ENCODE results near the gene ARX.

ARX gene

DNA sequence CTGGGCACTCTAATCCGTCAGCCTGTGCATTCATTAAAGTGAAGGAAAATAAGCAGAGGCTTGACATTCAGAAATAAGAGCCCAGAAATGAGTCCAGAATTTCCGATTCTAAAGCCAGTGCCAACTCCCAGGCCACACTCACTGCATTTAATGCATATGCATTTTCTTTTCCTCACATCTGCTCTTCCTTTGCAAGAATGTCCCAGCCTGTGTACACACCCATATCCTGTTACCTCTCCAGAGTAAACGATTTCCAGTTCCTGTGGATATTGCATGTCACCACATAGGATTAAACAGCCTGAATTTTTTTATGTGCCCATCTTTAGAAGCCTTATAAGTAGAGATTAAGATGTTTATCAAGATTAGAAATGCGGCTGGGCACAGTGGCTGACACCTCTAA is 27.5 kb downstream of the ARX start:
- Histone ChIP-seq H3K4me1 (ENCODE audit: control insufficient read depth, low read depth, low read length) (peaks cover 14% of the 10 kb centered on the region), H3K9ac (ENCODE audit: low read length) (no peak overlapping the region), H3K27me3 (ENCODE audit: control insufficient read depth, insufficient read depth, low read length) (no peaks in the 10 kb centered on the region), H3K9me3 (ENCODE audit: control insufficient read depth, low read depth, low read length) (no peaks in the 10 kb centered on the region), H3K4me3 (ENCODE audit: low read length) (no peak overlapping the region), H3K27ac (ENCODE audit: low read length) (no peak overlapping the region), H3K36me3 (ENCODE audit: control insufficient read depth, low read depth, low read length) (no peaks in the 10 kb centered on the region)

- Histone ChIP-seq H3K4me1 (ENCODE audit: control insufficient read depth, low read depth, low read length) (peaks cover 9% of the 10 kb centered on the region), H3K9me3 (ENCODE audit: control insufficient read depth, low read depth, low read length) (no peaks in the 10 kb centered on the region), H3K27me3 (ENCODE audit: control insufficient read depth, insufficient read depth, low read length) (no peaks in the 10 kb centered on the region), H3K27ac (ENCODE audit: low read length) (no peak overlapping the region), H3K4me3 (ENCODE audit: low read length) (no peak overlapping the region), H3K9ac (ENCODE audit: low read length) (no peak overlapping the region), H3K36me3 (ENCODE audit: control insufficient read depth, low read depth, low read length) (no peaks in the 10 kb centered on the region)
Observed at GRCh38 chrX:24987731-24988130, 28.0 kb downstream of the ARX start.

DNA sequence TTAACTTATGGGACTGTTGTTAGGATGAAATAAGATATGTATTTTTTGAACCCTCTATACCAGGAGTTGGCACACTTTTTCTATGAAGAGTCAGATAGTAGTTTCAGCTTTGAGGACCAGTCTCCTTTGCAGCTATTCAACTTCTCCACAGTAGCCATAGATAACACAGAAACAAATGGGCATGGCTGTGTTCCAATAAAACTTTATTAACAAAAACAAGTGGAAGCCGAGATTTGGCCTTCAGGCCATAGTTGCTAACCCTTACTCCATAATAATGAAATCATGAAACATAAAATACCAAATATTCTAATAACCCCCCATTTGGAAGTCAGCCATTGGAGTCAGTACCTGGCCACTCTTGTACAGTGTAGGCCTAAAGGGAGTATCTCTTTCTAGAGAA is 30.6 kb downstream of the ARX start:
- Histone ChIP-seq H3K4me1 (ENCODE audit: control insufficient read depth, low read depth, low read length) (peaks cover under 1% of the 10 kb centered on the region), H3K27ac (ENCODE audit: low read length) (no peak overlapping the region), H3K9me3 (ENCODE audit: control insufficient read depth, low read depth, low read length) (no peaks in the 10 kb centered on the region), H3K4me3 (ENCODE audit: low read length) (no peak overlapping the region), H3K9ac (ENCODE audit: low read length) (no peak overlapping the region), H3K27me3 (ENCODE audit: control insufficient read depth, insufficient read depth, low read length) (no peaks in the 10 kb centered on the region), H3K36me3 (ENCODE audit: control insufficient read depth, low read depth, low read length) (no peaks in the 10 kb centered on the region)

GRCh38 chrX:24983931-24984330 is 31.8 kb downstream of the ARX start:
- Histone ChIP-seq H3K27me3 (ENCODE audit: control insufficient read depth, insufficient read depth, low read length) (no peaks in the 10 kb centered on the region), H3K27ac (ENCODE audit: low read length) (no peak overlapping the region), H3K9me3 (ENCODE audit: control insufficient read depth, low read depth, low read length) (no peaks in the 10 kb centered on the region), H3K4me3 (ENCODE audit: low read length) (no peak overlapping the region), H3K9ac (ENCODE audit: low read length) (no peak overlapping the region), H3K4me1 (ENCODE audit: control insufficient read depth, low read depth, low read length) (no peaks in the 10 kb centered on the region), H3K36me3 (ENCODE audit: control insufficient read depth, low read depth, low read length) (no peaks in the 10 kb centered on the region)

DNA sequence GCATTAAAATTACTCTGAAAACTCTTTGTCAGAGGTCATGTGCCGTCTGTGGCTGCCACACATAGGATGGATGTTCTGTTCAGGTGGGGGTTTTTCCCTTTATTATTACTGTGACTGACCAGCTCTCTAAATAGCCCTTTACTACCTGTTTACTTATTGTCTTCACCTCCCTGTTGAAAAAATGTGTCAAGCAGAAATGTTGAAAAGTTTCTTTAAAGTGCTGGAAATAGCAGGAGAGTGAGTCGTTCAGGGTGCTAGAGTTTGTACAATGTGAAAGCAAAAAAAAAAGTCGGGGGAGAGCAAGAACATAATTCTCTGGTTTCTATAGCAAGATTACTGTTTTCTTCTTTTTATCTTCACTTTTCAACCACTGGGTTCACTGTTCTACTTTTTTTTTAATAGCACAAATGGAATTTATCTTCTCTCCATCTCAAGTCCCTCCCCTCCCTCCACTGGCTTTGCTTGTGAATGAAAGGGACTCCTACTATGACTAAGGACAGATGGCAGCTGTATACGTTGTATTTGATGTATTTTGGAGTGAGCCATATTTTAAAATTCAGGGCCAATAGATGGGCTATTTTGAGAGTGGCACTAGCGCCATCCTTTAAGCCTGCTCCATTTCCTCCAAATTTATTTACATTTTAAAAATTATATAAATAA is 33.3 kb downstream of the ARX start:
- no peak overlapping the region for H3K27ac ChIP-seq (ENCODE audit: low read length)
- H3K36me3 ChIP-seq (ENCODE audit: control insufficient read depth, low read depth, low read length), result no peaks in the 10 kb centered on the region
- H3K9ac ChIP-seq (ENCODE audit: low read length), result no peak overlapping the region
- H3K4me3 ChIP-seq (ENCODE audit: low read length), result no peak overlapping the region
- no peaks in the 10 kb centered on the region for H3K9me3 ChIP-seq (ENCODE audit: control insufficient read depth, low read depth, low read length)
- H3K27me3 ChIP-seq (ENCODE audit: control insufficient read depth, insufficient read depth, low read length), result no peaks in the 10 kb centered on the region
- no peaks in the 10 kb centered on the region for H3K4me1 ChIP-seq (ENCODE audit: control insufficient read depth, low read depth, low read length)

DNA sequence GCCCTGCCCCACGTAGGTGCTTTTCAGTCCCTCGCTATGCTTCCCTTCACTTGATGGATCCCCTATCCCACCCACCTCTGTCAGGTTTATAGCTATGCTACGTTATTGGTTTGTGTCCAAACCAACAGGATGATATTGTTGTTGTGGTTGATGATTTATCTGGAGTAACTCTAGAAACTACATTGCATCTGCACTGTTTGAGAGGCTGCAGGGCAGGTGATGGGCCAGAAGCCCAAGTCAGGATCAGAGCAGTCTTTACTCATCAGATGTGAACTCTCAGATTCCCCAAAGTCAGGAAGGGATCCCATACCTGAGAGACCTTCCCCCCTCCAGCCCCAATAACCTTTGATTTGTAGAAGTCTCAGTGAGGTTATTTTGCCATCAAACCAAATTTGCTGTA is 34.7 kb downstream of the ARX start:
- H3K9ac ChIP-seq (ENCODE audit: low read length), result no peak overlapping the region
- no peaks in the 10 kb centered on the region for H3K4me1 ChIP-seq (ENCODE audit: control insufficient read depth, low read depth, low read length)
- no peaks in the 10 kb centered on the region for H3K27me3 ChIP-seq (ENCODE audit: control insufficient read depth, insufficient read depth, low read length)
- no peak overlapping the region for H3K4me3 ChIP-seq (ENCODE audit: low read length)
- H3K9me3 ChIP-seq (ENCODE audit: control insufficient read depth, low read depth, low read length), result no peaks in the 10 kb centered on the region
- H3K27ac ChIP-seq (ENCODE audit: low read length), result no peak overlapping the region
- no peaks in the 10 kb centered on the region for H3K36me3 ChIP-seq (ENCODE audit: control insufficient read depth, low read depth, low read length)

- Histone ChIP-seq H3K27ac (ENCODE audit: low read length) (no peak overlapping the region), H3K4me1 (ENCODE audit: control insufficient read depth, low read depth, low read length) (no peaks in the 10 kb centered on the region), H3K4me3 (ENCODE audit: low read length) (no peak overlapping the region), H3K9ac (ENCODE audit: low read length) (no peak overlapping the region), H3K27me3 (ENCODE audit: control insufficient read depth, insufficient read depth, low read length) (no peaks in the 10 kb centered on the region), H3K9me3 (ENCODE audit: control insufficient read depth, low read depth, low read length) (no peaks in the 10 kb centered on the region), H3K36me3 (ENCODE audit: control insufficient read depth, low read depth, low read length) (no peaks in the 10 kb centered on the region)
Observed at GRCh38 chrX:24979081-24979480, 36.7 kb downstream of the ARX start.

DNA sequence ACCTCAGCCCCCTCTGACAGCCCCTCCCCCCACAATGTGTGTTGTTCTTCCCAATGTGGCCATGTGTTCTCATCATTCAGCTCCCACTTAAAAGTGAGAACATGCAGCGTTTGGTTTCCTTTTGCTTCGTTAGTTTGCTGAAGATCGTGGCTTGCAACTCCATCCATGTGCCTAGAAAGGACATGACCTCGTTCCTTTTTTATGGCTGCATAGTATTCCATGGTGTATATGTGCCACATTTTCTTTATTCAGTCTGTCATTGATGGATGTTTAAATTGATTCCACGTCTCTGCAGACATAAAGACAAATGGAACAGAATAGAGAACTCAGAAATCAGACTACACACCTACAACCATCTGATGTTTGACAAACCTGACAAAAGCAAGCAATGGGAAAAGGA is 46.0 kb downstream of the ARX start:
- H3K4me3 ChIP-seq (ENCODE audit: low read length), result no peak overlapping the region
- no peaks in the 10 kb centered on the region for H3K27me3 ChIP-seq (ENCODE audit: control insufficient read depth, insufficient read depth, low read length)
- H3K36me3 ChIP-seq (ENCODE audit: control insufficient read depth, low read depth, low read length), result no peaks in the 10 kb centered on the region
- no peak overlapping the region for H3K9ac ChIP-seq (ENCODE audit: low read length)
- H3K9me3 ChIP-seq (ENCODE audit: control insufficient read depth, low read depth, low read length), result no peaks in the 10 kb centered on the region
- H3K27ac ChIP-seq (ENCODE audit: low read length), result no peak overlapping the region
- no peaks in the 10 kb centered on the region for H3K4me1 ChIP-seq (ENCODE audit: control insufficient read depth, low read depth, low read length)

GRCh38 chrX:24965372-24965771 is 50.4 kb downstream of the ARX start:
- Histone ChIP-seq H3K4me1 (ENCODE audit: control insufficient read depth, low read depth, low read length) (peaks cover 11% of the 10 kb centered on the region), H3K9ac (ENCODE audit: low read length) (no peak overlapping the region), H3K4me3 (ENCODE audit: low read length) (no peak overlapping the region), H3K9me3 (ENCODE audit: control insufficient read depth, low read depth, low read length) (no peaks in the 10 kb centered on the region), H3K27ac (ENCODE audit: low read length) (no peak overlapping the region), H3K36me3 (ENCODE audit: control insufficient read depth, low read depth, low read length) (no peaks in the 10 kb centered on the region), H3K27me3 (ENCODE audit: control insufficient read depth, insufficient read depth, low read length) (no peaks in the 10 kb centered on the region)

GRCh38 chrX:24963823-24964222 is 51.9 kb downstream of the ARX start:
- no peaks in the 10 kb centered on the region for H3K27me3 ChIP-seq (ENCODE audit: control insufficient read depth, insufficient read depth, low read length)
- H3K4me1 ChIP-seq (ENCODE audit: control insufficient read depth, low read depth, low read length), result peaks cover 11% of the 10 kb centered on the region
- H3K36me3 ChIP-seq (ENCODE audit: control insufficient read depth, low read depth, low read length), result no peaks in the 10 kb centered on the region
- H3K9me3 ChIP-seq (ENCODE audit: control insufficient read depth, low read depth, low read length), result no peaks in the 10 kb centered on the region
- H3K27ac ChIP-seq (ENCODE audit: low read length), result no peak overlapping the region
- H3K9ac ChIP-seq (ENCODE audit: low read length), result no peak overlapping the region
- no peak overlapping the region for H3K4me3 ChIP-seq (ENCODE audit: low read length)

- Histone ChIP-seq H3K9ac (ENCODE audit: low read length) (no peak overlapping the region), H3K27me3 (ENCODE audit: control insufficient read depth, insufficient read depth, low read length) (no peaks in the 10 kb centered on the region), H3K4me1 (ENCODE audit: control insufficient read depth, low read depth, low read length) (peaks cover 15% of the 10 kb centered on the region), H3K9me3 (ENCODE audit: control insufficient read depth, low read depth, low read length) (no peaks in the 10 kb centered on the region), H3K27ac (ENCODE audit: low read length) (no peak overlapping the region), H3K36me3 (ENCODE audit: control insufficient read depth, low read depth, low read length) (no peaks in the 10 kb centered on the region), H3K4me3 (ENCODE audit: low read length) (no peak overlapping the region)
Observed at GRCh38 chrX:24961809-24962208, 54.0 kb downstream of the ARX start.

GRCh38 chrX:24956828-24957227 is 58.9 kb downstream of the ARX start:
- H3K9me3 ChIP-seq (ENCODE audit: control insufficient read depth, low read depth, low read length), result no peaks in the 10 kb centered on the region
- H3K27ac ChIP-seq (ENCODE audit: low read length), result no peak overlapping the region
- H3K27me3 ChIP-seq (ENCODE audit: control insufficient read depth, insufficient read depth, low read length), result no peaks in the 10 kb centered on the region
- no peak overlapping the region for H3K4me3 ChIP-seq (ENCODE audit: low read length)
- no peaks in the 10 kb centered on the region for H3K36me3 ChIP-seq (ENCODE audit: control insufficient read depth, low read depth, low read length)
- H3K9ac ChIP-seq (ENCODE audit: low read length), result no peak overlapping the region
- H3K4me1 ChIP-seq (ENCODE audit: control insufficient read depth, low read depth, low read length), result peaks cover 7% of the 10 kb centered on the region

All from iPS-18a (cell line).